H1 (cell line): Measurements from ENCODE around the gene COPZ2. TPM values are rescaled to one million over a fixed set of nuclear protein-coding genes. Genes with fewer than 3 reads are reported as not detected.

Source experiments
- microRNA counts: library from miRNA; unstranded; fragments of <30 nt; microRNA quantifications from one replicate; lab custom pipeline; 2015
- microRNA-seq, 2 experiments: library from miRNA; unstranded; fragments of <30 nt; microRNA quantifications; one replicate each; pipeline versions ENCODE4 to v1.2.0, GENCODE V29; 2016 to 2020; ENCODE audit warnings: borderline microRNAs expressed in 2 of 2, borderline number of aligned reads in 2 of 2, borderline replicate concordance in 1 of 2
- polyA plus RNA-seq, 7 experiments: library from polyadenylated mRNA; depleted of rRNA in 3 of 7; stranded (reverse) in 5 of 7; unstranded in 2 of 7; fragments of >200 nt in 5 of 7; fragments of 200-250 nt in 2 of 7; gene quantifications; 1 replicate in 5 of 7; 2 replicates in 1 of 7; 4 replicates in 1 of 7; pipeline versions ENCODE4 v1.2.1 to v1.2.3, GENCODE V29; 2011 to 2013; ENCODE audit warnings: missing spikeins in 2 of 7, mixed read lengths in 2 of 7
- small RNA-seq: library from polyadenylated mRNA; stranded (forward); fragments of <200 nt; extraction: miRNeasy Mini kit (QIAGEN cat#:217004); gene quantifications from one replicate; pipeline ENCODE3, GENCODE V24; 2013; ENCODE audit not compliant: insufficient read depth
- total RNA-seq: library from RNA; stranded (reverse); fragmentation: NEBNext Ultra II Directional; extraction: Animal tissue kit (Norgen Biotek cat#: 25700); gene quantifications from 2 replicates; pipeline ENCODE4 v1.2.1, GENCODE V29; 2021

Gene COPZ2
- total and polyA plus RNA-seq, 2 of the 8 experiments (the other 6 are each of a cell fraction or from before 2014, with no cell fraction given), result 0.24 TPM; not detected in 1

MicroRNA genes within 50 kb of the gene (microRNA counts, 767-probe panel; counts per million panel counts)
- 879 counts per million, percentile 95 among the panel's probes with 10 or more counts for microRNA hsa-miR-152 (lab: Ali Mortazavi, UCI)

Small RNA genes within 50 kb of the gene (microRNA-seq; reads per million reads assigned to microRNA genes)
- 0.69 to 3.7 reads per million in 2 experiments for gene MIR152

Small RNA genes within 50 kb of the gene (small RNA-seq; reads per million reads assigned to genes)
- gene AC004477.2 (not detected), gene MIR152 (14.7 reads per million, percentile 88 among the genes with 10 or more reads in this experiment)

Other genes with a start within 250 kb of the COPZ2 start
- 8.9 and 9.6 TPM in 2 replicates for gene OSBPL7, start 216.0 kb downstream of the COPZ2 start, total RNA-seq
- 7.2 and 10.0 TPM in 2 replicates for gene OSBPL7, start 216.0 kb downstream of the COPZ2 start, polyA plus RNA-seq (2011; rRNA removed)
- gene MRPL10, start 206.3 kb downstream of the COPZ2 start, total RNA-seq, result 83.0 and 85.3 TPM in 2 replicates
- 213 and 214 TPM in 2 replicates for gene MRPL10, start 206.3 kb downstream of the COPZ2 start, polyA plus RNA-seq (2011; rRNA removed)
- gene LRRC46, start 206.1 kb downstream of the COPZ2 start, total RNA-seq, result 0.36 TPM in 1 of 2 replicates, not detected in the other
- gene LRRC46, start 206.1 kb downstream of the COPZ2 start, polyA plus RNA-seq (2011; rRNA removed), result 0.16 and 0.18 TPM in 2 replicates
- 24.4 and 27.4 TPM in 2 replicates for gene SCRN2, start 196.5 kb downstream of the COPZ2 start, total RNA-seq
- gene SCRN2, start 196.5 kb downstream of the COPZ2 start, polyA plus RNA-seq (2011; rRNA removed), result 42.3 and 61.1 TPM in 2 replicates
- 1.5 and 1.6 TPM in 2 replicates for gene SP6, start 186.6 kb downstream of the COPZ2 start, total RNA-seq
- gene SP6, start 186.6 kb downstream of the COPZ2 start, polyA plus RNA-seq (2011; rRNA removed), result 1.2 and 1.5 TPM in 2 replicates
- gene SP2, start 141.6 kb downstream of the COPZ2 start, total RNA-seq, result 11.0 and 13.8 TPM in 2 replicates
- 5.6 and 9.5 TPM in 2 replicates for gene SP2, start 141.6 kb downstream of the COPZ2 start, polyA plus RNA-seq (2011; rRNA removed)
- 7.0 and 8.8 TPM in 2 replicates for gene PNPO, start 96.2 kb downstream of the COPZ2 start, total RNA-seq
- 7.5 and 8.1 TPM in 2 replicates for gene PNPO, start 96.2 kb downstream of the COPZ2 start, polyA plus RNA-seq (2011; rRNA removed)
- 0.26 and 0.34 TPM in 2 replicates for gene PRR15L, start 79.9 kb downstream of the COPZ2 start, total RNA-seq
- gene PRR15L, start 79.9 kb downstream of the COPZ2 start, polyA plus RNA-seq (2011; rRNA removed), result 1.1 TPM in 2 replicates
- gene CDK5RAP3, start 66.7 kb downstream of the COPZ2 start, total RNA-seq, result 88.2 and 97.6 TPM in 2 replicates
- gene CDK5RAP3, start 66.7 kb downstream of the COPZ2 start, polyA plus RNA-seq (2011; rRNA removed), result 93.2 and 119 TPM in 2 replicates
- gene NFE2L1, start 10.6 kb upstream of the COPZ2 start, total RNA-seq, result 140 and 148 TPM in 2 replicates
- gene NFE2L1, start 10.6 kb upstream of the COPZ2 start, polyA plus RNA-seq (2011; rRNA removed), result 143 and 173 TPM in 2 replicates
- gene CBX1, start 63.7 kb upstream of the COPZ2 start, total RNA-seq, result 166 and 173 TPM in 2 replicates
- gene CBX1, start 63.7 kb upstream of the COPZ2 start, polyA plus RNA-seq (2011; rRNA removed), result 23.8 and 38.7 TPM in 2 replicates
- gene SNX11, start 70.0 kb upstream of the COPZ2 start, total RNA-seq, result 20.9 and 21.1 TPM in 2 replicates
- 16.3 and 21.4 TPM in 2 replicates for gene SNX11, start 70.0 kb upstream of the COPZ2 start, polyA plus RNA-seq (2011; rRNA removed)